ENCODE data around the gene PHTF2.

DNA sequence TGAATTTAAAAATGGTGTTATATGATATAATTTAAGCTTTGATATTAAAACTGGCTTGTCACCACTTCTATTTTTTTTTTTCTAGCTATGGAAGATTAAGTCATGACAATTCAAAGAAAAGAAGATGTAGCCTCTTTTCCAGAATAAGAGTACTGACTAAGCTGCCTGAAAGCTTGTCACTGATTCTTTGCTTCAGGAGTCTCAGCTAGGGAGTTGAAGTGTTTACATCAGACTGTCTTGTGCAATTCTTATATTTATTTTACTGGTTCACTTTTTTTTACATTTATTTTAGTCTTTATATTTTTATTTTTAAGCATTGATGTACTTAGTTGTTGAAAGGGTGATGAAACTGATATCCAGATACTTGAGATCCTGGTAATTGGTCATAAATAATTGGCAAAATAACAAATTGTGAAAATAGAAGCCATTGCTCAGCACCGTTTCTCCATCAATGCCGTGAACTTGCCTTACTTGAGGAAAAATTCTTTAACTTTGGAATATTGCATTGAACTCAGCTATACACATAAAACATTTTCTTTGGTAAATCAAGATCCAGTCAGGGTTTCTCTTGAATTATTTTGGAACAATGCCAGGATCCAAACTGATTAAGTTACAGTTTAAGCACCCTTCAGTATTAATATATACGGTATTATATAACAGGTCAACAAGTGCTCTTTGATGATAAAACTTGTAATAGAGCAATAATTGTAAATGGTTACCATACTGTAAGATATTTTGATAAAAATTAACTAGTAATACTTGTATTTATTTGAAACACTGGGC lies 156.4 kb downstream of the PHTF2 start:
- TF ChIP-seq POLR2A (IDR thresholded peaks at IDR 0.05) (no peak), CTCF (IDR thresholded peaks at IDR 0.05) (no peak)
